PC-9 (cell line): ENCODE results near the gene VWA3B. TPM values are rescaled to one million over a fixed set of nuclear protein-coding genes. Genes with fewer than 3 reads are reported as not detected.

Experiments
- BruUV-seq: library from RNA; stranded (reverse); fragments of 400-500 nt; replicated peaks from 2 replicates; lab custom pipeline; 2021; lab: Mats Ljungman, UMichigan
- CTCF ChIA-PET: fragments of 300-600 bp; sonication (Branson Sonifier 250); formaldehyde crosslinking; loops from one replicate; lab custom pipeline; 2022; ENCODE audit warnings: antibody characterized with exemption; lab: Charles Lee
- POLR2A ChIA-PET: fragments of 300-600 bp; sonication (Branson Sonifier 250); formaldehyde crosslinking; loops from one replicate; lab custom pipeline; 2022; ENCODE audit warnings: antibody characterized with exemption; ENCODE audit not compliant: unreplicated experiment; lab: Charles Lee
- DNase-seq, 2 experiments: peaks; one replicate each; pipeline versions ENCODE4 v3.0.0 to v3.0.0-alpha.2; 2015 to 2022; ENCODE audit warnings: mixed read lengths in 1 of 2
- H2AFZ ChIP-seq: fragments of 200-600 bp; sonication (generic); 2 replicates; pipeline ENCODE4 v1.8.1; 2017; ENCODE audit warnings: antibody characterized with exemption
- H3F3A ChIP-seq: fragments of 200-600 bp; sonication (generic); 2 replicates; pipeline ENCODE4 v1.8.1; 2017; ENCODE audit warnings: antibody characterized with exemption, mild to moderate bottlenecking, low read depth; ENCODE audit not compliant: insufficient read depth
- H3K27ac ChIP-seq: fragments of 200-600 bp; sonication (generic); 2 replicates; pipeline ENCODE4 v1.6.1; 2016; ENCODE audit warnings: mixed run types
- H3K27me3 ChIP-seq: fragments of 200-600 bp; sonication (generic); 2 replicates; pipeline ENCODE4 v1.6.1; 2016; ENCODE audit warnings: low read depth, mixed run types; ENCODE audit not compliant: insufficient read depth
- H3K36me3 ChIP-seq: fragments of 200-600 bp; sonication (generic); 2 replicates; pipeline ENCODE4 v1.6.1; 2016; ENCODE audit warnings: low read depth, mixed run types
- H3K4me1 ChIP-seq: fragments of 200-600 bp; sonication (generic); replicated peaks from 2 replicates; pipeline ENCODE4 v1.6.1; 2016; ENCODE audit warnings: mixed run types; ENCODE audit not compliant: insufficient read depth
- H3K4me2 ChIP-seq: fragments of 200-600 bp; sonication (generic); 2 replicates; pipeline ENCODE4 v1.6.1; 2017; ENCODE audit warnings: mixed run types
- H3K4me3 ChIP-seq: fragments of 200-600 bp; sonication (generic); 2 replicates; pipeline ENCODE4 v1.6.1; 2016; ENCODE audit warnings: mixed run types
- H3K79me2 ChIP-seq: fragments of 200-600 bp; sonication (generic); 2 replicates; pipeline ENCODE4 v1.6.1; 2017; ENCODE audit warnings: low read depth, mixed run types
- H3K9me2 ChIP-seq: fragments of 200-600 bp; sonication (generic); 2 replicates; pipeline ENCODE4 v1.8.1; 2017; ENCODE audit warnings: mild to moderate bottlenecking; ENCODE audit not compliant: insufficient read depth
- H3K9me3 ChIP-seq: fragments of 200-600 bp; sonication (generic); 2 replicates; pipeline ENCODE4 v1.8.1; 2016; ENCODE audit warnings: low read depth; ENCODE audit not compliant: insufficient read depth
- H4K20me1 ChIP-seq: fragments of 200-600 bp; sonication (generic); 2 replicates; pipeline ENCODE4 v1.8.1; 2017; ENCODE audit not compliant: insufficient read depth
- EZH2 ChIP-seq: fragments of 200-600 bp; sonication (generic); IDR thresholded peaks from 2 replicates; pipeline ENCODE4 v1.8.0; 2017; ENCODE audit warnings: antibody characterized with exemption, low read depth
- intact Hi-C: fragments of 100-400 bp; cut with micrococcal nuclease; formaldehyde crosslinking; loops from one replicate; pipeline ENCODE4 v1.10.0; 2022; ENCODE audit not compliant: unreplicated experiment
- total RNA-seq: library from RNA; stranded (reverse); gene quantifications from 2 replicates; pipeline ENCODE4 v1.2.3, GENCODE V29; 2021
- TF ChIP-seq, protein P1 (sequence below): fragments of 200-600 bp; sonication (generic); conservative IDR thresholded peaks from 2 replicates; pipeline ENCODE4 v1.6.1; 2017; ENCODE audit warnings: mixed run types, antibody characterized with exemption, mild to moderate bottlenecking, moderate library complexity

Gene VWA3B
- total RNA-seq, 1 experiment from 2014 or later: not detected

DNA sequence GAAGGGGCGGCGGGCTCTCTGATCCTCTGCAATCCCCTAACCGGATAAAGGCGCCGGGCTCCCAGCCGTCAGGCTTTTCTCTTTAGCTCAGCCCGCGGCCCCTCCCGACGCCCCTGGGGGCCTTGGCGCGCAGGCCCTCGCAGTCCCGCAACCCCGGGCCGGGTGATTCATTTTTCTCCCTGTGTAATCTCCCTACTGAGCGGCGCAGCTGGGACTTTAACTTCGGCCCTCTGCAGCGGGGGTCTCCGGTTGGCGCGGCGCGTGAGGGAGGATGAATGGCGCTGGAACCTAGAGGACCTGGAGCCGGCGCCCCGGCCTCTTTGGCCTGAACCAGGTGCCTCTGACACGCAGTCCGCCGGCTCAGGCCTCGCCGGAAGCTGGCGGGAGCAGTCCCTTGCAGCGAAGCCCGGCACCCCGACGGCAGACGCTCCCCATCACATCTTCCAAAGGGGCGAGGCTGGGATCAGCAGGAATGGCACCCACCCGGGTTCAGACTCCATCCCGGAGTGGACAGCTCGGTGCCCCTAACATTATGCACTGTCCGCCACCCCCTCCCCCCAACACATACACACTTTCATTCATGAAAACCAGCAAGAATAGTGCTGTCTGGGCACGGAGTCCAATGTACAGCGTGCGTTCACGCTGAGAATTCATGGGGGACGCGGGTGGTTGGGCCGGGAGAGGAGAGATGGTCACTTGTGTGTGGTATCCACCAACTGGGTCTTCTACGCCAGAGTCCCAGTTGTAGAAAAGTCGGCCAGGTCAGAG lies 260.5 kb downstream of the VWA3B start:
- no peak overlapping the region for H3K27ac ChIP-seq
- no peaks in the 10 kb centered on the region for H4K20me1 ChIP-seq
- intact Hi-C loops: no loop called here
- peaks cover 44% of the 10 kb centered on the region for H3K27me3 ChIP-seq
- no peaks in the 10 kb centered on the region for H3K4me1 ChIP-seq
- DNase-seq: peak in 1 of 2 experiments; percentile 13
- ChIA-PET POLR2A (no interaction called here), CTCF (interaction anchor here (0.6 kb wide), 1 partner anchor 12 kb away, joined by 7 read pairs; no protein-coding TSS in a partner anchor)
- no peaks in the 10 kb centered on the region; the same call in 1 of the 2 replicates for H3K9me3 ChIP-seq
- TF ChIP-seq, protein P1, sequence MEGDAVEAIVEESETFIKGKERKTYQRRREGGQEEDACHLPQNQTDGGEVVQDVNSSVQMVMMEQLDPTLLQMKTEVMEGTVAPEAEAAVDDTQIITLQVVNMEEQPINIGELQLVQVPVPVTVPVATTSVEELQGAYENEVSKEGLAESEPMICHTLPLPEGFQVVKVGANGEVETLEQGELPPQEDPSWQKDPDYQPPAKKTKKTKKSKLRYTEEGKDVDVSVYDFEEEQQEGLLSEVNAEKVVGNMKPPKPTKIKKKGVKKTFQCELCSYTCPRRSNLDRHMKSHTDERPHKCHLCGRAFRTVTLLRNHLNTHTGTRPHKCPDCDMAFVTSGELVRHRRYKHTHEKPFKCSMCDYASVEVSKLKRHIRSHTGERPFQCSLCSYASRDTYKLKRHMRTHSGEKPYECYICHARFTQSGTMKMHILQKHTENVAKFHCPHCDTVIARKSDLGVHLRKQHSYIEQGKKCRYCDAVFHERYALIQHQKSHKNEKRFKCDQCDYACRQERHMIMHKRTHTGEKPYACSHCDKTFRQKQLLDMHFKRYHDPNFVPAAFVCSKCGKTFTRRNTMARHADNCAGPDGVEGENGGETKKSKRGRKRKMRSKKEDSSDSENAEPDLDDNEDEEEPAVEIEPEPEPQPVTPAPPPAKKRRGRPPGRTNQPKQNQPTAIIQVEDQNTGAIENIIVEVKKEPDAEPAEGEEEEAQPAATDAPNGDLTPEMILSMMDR: no peak
- TF ChIP-seq EZH2: no peak
- no peaks in the 10 kb centered on the region for H3K9me2 ChIP-seq
- no peak overlapping the region for H3K4me3 ChIP-seq
- no peak overlapping the region for H2AFZ ChIP-seq
- H3F3A ChIP-seq: no peaks in the 10 kb centered on the region
- no peaks in the 10 kb centered on the region for H3K36me3 ChIP-seq
- no TSS peak for BruUV-seq
- no peak overlapping the region for H3K4me2 ChIP-seq
- no peaks in the 10 kb centered on the region for H3K79me2 ChIP-seq

DNA sequence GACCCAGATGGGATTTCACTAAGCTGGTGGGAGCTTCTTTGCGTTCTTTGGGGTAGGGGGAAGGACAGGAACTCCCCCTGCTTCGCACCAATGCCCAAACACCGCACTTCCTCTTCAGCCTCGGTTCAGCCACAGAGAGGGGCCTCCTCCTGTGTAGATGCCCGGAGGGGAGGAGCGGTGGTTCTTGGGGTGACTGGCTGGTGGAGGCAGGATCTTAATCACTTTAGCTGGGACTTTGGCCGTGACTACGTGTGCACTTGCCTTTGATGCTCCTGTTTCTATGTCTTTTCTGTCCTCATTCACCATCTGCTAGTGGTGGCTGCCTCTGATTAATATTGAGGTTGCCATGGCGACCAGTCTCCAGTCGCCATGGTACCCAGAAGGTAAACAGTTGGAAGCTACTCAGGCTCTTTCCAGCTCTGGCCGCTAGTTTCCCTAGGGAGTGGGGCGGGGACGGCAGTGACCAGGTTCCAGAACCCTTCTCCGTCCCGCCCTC lies 261.1 kb downstream of the VWA3B start:
- Histone ChIP-seq H3K79me2 (no peaks in the 10 kb centered on the region), H3K4me1 (no peaks in the 10 kb centered on the region), H3K27ac (no peak overlapping the region), H3K4me2 (no peak overlapping the region), H2AFZ (no peak overlapping the region), H3K9me3 (no peaks in the 10 kb centered on the region; the same call in 1 of the 2 replicates), H3F3A (no peaks in the 10 kb centered on the region), H3K36me3 (no peaks in the 10 kb centered on the region), H3K27me3 (peaks cover 40% of the 10 kb centered on the region), H3K9me2 (no peaks in the 10 kb centered on the region), H4K20me1 (no peaks in the 10 kb centered on the region), H3K4me3 (no peak overlapping the region)
- TF ChIP-seq, protein P1: no peak
- TF ChIP-seq EZH2: no peak
- ChIA-PET POLR2A (no interaction called here), CTCF (interaction anchor here (0.6 kb wide), 1 partner anchor 12 kb away, joined by 7 read pairs; no protein-coding TSS in a partner anchor)
- DNase-seq: peak in 1 of 2 experiments; percentile 38
- intact Hi-C loops: no loop called here
- no TSS peak for BruUV-seq

DNA sequence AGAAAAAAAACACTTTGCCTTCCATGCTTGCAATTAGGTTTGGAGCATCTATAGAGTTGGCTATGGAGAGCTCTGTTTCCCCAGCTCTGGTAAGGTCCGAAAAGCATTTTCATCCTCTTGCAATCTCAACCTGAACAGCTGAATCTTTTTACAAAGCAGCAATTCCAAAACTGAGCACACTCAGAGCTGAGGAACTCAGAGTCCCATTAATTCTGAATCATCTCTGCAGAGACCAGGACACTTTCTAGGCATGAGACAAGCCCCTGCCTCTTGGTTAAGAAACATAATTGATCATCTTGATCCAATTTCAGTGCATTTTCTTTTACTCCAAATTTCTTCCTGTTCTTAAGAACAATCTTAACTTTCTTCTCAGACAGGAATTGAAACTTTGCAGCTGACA lies 263.4 kb downstream of the VWA3B start:
- POLR2A ChIA-PET: no interaction called here
- TF ChIP-seq EZH2: no peak

More for the DNA sequence above, 263.4 kb downstream of the VWA3B start:
- CTCF ChIA-PET: no interaction called here
- Histone ChIP-seq H4K20me1 (no peaks in the 10 kb centered on the region), H3K9me2 (no peaks in the 10 kb centered on the region), H3K36me3 (no peaks in the 10 kb centered on the region), H3K9me3 (no peaks in the 10 kb centered on the region), H3F3A (no peaks in the 10 kb centered on the region), H3K4me1 (no peaks in the 10 kb centered on the region), H3K79me2 (no peaks in the 10 kb centered on the region), H3K27me3 (peaks cover 17% of the 10 kb centered on the region), H3K27ac (no peak overlapping the region), H2AFZ (no peak overlapping the region), H3K4me2 (no peak overlapping the region), H3K4me3 (no peak overlapping the region)
- DNase-seq: no peak
- BruUV-seq: no TSS peak
- intact Hi-C loops: no loop called here
